Esophagus muscularis mucosa (tissue), 3 donors: ENCODE data around the gene GRK5.

ENCODE experiments used
- CTCF ChIP-seq, 3 experiments: fragments of 200-600 bp in 2 of 3; fragments of 450-650 bp in 1 of 3; sonication (generic) in 2 of 3; IDR thresholded peaks; one replicate each; pipeline ENCODE4 v1.5.1; 2017 to 2019; ENCODE audit warnings: antibody characterized with exemption in 3 of 3, mild to moderate bottlenecking in 2 of 3, moderate library complexity in 1 of 3
- POLR2A ChIP-seq: fragments of 450-650 bp; IDR thresholded peaks from one replicate; pipeline ENCODE4 v1.6.1; 2017; ENCODE audit warnings: antibody characterized with exemption, moderate library complexity, mild to moderate bottlenecking, low read depth

- TF ChIP-seq CTCF (IDR thresholded peaks at IDR 0.05), result no peak
- no peak for TF ChIP-seq POLR2A
Observed at GRCh38 chr10:119289227-119289920, 82.0 kb downstream of the GRK5 start.
